GM19238 (cell line): ENCODE results near the gene LCN1.
"Not testable (repeated sequence)": the region's sequence is repeated elsewhere in the genome, so short reads cannot be mapped to it uniquely, and the experiment has no call there.

Experiments
- DNase-seq: peaks from one replicate; pipeline ENCODE4 v3.0.0; 2011; ENCODE audit warnings: low spot score; ENCODE audit not compliant: insufficient read length

LCN1 gene

DNA sequence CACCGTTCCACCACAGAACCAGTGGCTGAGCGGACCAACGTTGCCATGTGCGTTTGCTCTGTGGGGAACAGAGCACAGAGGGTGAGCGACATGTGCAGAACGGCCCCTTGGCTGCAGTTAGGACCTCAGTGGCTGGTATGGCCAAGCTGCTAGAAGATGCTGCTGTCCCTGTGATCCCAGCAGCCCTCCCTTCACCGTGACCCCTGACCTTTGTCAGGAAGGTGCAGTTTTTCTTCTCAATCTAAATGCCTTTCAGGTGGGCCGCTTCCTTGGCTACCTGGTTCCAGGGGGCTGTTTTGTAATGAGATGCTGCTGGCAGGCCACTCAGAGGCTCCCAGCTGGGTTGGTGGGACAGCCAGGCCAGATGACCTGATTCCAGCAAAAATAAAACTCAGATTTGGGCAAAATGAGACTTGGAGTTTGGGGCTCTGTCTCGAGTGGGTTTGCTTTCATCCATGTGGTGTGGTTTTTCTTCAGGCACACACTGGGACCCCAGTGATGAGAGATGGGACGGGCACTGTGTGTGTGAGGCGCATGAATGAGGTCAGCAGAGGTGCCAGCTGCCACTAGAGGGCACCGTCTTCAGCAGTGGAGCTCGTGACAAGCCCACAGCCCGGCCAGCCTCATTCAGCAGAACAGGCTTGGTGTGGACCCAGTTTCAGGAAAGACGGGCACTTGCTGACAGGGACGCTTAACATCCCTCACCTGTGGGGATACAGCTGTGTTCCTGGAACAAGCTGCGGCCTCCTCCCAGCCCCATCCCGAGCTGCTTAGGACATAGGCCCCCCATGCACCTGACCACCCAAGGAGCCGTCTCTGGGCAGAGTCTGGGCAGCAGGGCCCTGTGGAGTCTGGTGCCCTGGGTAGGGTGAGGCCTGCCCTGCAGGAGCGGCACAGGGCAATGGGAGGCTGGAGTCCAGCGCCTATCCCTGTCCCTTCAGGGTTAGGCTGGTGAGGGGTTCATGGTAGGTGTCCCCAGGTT lies 16.7 kb upstream of the LCN1 start:
- DNase-seq: peak; percentile 41

DNA sequence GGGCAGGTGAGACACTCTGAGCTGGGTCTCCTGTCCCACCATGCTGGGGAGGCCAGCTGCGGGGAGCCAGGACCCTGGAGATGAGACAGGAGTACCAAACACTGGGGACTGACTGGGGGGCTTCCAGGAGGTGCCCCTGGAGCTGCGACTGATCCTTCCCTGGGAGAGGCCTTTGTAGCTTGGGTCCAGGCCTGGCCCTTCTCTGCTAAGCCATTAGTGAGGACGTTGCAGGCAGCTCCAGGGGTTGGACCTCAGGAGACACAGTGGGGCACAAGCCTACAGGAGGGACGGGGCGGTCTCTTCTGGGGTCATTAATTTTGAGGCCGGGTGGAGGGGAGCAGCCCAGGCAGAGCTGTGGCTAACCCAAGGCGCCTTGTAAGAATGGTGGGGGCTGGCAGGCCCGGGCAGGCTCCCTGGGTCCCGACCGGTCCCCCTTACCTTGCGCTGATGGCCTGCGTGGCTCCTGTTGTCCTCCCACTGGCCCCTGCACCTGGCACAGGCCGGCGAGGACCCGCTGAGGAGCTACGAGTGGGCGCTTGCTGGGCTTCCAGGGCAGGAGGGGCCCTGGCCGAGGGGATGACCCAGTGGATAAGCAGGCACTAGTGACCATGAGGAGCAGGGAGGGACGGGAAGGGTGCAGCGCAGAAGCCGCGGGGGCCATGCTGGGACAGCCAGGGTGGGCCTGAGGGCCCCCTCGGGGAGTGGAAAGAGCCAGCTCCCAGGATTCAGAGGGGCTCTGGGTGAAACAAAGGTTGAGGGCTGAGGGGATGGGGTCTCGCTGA lies 15.6 kb upstream of the LCN1 start:
- no peak for DNase-seq

GRCh38 chr9:135506327-135507103 lies 14.7 kb upstream of the LCN1 start:
- DNase-seq: no peak

- DNase-seq: no peak
Observed at GRCh38 chr9:135507104-135508035, 13.9 kb upstream of the LCN1 start.

DNA sequence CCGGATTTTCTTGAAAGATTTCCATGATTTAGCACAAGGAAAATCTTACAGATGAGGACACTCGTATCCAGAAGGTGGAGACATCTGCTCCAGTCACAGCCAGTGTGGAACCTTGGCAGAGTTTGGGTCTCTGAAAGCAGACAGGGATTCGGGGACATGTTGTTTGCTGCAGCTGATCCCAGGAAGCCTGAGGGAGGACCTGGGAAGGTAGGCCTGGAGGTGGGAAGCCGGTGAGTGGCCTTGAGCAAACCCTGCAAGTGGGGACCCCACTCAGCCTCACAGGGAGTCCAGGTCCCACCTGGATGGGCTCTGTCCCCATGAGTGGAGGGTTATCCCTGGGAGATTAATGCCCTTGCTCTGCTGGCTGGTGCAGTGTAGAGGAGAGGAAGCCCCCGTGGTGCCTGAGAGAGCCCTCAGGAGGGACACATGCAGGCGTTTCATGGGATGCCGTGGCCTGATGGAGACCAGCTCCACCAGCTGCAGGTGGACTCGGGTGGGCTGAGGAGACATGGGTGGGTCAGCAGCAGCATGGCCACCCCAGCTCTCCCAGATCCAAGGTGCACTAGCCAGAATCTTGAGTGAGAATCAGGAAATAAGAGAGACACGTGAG lies 12.9 kb upstream of the LCN1 start:
- no peak for DNase-seq

GRCh38 chr9:135509458-135509857 lies 11.8 kb upstream of the LCN1 start:
- no peak for DNase-seq

DNA sequence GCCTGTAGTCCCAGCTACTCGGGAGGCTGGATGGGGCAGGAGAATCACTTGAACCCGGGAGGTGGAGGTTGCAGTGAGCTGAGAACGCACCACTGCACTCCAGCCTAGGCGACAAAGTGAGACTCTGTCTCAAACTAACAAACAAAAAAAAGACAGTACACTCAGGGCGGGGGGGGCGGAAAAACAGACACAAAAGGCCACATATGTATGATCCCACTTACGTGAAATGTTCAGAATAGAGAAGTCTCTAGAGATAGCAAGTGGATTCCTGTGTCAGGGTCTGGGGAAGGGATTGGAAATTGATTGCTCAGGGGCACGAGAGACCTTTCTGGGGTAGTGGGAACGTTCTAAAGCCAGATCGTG lies 9.0 kb upstream of the LCN1 start:
- DNase-seq: no peak

DNA sequence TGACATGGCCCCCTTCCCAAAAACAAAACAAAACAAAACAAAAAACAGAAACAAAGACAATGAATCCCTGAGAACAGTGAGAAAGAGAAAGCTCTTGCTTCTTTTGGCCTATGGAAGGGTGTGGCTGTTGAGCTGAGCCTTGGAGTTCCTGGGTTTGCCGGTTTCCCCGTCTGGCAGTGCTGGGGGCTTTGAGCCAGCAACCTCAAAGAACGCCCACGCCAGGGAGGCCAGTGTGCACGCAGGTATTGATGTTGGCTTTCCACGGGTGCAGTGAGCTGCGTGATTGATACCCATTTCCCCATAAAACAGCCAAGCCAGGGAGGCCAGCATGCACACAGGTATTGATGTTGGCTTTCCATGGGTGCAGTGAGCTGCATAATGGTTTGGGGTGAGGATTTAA lies 8.3 kb upstream of the LCN1 start:
- no peak for DNase-seq

- no peak for DNase-seq
Observed at GRCh38 chr9:135513351-135513846, 7.8 kb upstream of the LCN1 start.

DNA sequence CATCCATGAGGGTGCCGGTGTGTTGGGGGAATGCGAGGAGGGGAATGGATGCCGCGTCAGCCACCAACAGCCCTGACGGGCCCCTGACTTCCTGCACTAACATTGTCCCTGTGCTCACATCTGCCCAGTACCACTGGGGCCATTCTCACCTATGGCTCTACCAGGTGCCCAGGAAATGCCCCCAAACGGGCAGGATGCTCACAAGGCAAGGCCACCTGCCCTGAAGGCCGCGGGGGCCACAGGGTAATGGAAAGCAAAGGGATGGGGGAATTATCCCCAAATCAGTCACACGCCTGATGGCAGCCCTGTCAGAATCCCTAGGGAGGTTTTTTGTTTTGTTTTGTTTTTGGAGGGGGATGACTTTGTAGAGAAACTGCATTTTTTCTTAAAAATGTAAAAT lies 7.3 kb upstream of the LCN1 start:
- not testable (repeated sequence) for DNase-seq

DNA sequence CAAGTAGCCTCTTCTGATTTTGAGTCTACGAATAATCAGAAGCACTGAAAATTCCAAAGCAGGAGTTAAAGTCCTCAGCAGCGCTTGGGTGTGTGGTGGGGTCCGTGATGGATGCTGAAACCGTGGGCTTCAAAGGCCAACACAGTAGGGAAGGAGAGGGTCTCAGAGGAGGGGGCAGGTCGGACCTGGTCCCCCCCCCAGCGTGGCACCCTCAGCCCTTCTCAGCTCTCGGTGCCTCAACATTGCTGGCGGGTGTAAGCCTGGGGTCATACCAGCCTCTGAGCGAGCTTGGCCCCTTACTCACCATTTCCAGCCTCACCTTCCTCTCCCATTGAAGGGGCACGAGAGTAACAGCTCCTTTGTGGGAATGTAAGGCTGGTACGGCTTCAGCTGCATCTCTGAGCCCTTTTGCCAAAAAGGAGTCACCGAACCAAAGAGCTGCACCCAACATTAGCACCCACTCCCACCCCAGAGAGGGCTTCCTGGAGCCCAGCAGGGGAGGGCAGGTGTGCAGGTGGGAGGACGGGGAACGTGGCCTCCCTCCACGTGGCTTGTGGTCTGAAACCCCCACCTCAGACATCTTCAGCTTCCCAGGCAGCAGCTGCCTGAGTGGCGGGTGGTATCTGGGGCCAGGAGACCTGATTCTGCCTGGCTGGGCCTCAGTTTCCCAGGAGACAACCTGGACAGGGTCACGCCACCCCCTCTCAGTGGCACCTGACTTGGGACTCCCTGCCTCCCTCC lies 6.7 kb upstream of the LCN1 start:
- DNase-seq: no peak

- DNase-seq: no peak
Observed at GRCh38 chr9:135515083-135515951, 5.9 kb upstream of the LCN1 start.

DNA sequence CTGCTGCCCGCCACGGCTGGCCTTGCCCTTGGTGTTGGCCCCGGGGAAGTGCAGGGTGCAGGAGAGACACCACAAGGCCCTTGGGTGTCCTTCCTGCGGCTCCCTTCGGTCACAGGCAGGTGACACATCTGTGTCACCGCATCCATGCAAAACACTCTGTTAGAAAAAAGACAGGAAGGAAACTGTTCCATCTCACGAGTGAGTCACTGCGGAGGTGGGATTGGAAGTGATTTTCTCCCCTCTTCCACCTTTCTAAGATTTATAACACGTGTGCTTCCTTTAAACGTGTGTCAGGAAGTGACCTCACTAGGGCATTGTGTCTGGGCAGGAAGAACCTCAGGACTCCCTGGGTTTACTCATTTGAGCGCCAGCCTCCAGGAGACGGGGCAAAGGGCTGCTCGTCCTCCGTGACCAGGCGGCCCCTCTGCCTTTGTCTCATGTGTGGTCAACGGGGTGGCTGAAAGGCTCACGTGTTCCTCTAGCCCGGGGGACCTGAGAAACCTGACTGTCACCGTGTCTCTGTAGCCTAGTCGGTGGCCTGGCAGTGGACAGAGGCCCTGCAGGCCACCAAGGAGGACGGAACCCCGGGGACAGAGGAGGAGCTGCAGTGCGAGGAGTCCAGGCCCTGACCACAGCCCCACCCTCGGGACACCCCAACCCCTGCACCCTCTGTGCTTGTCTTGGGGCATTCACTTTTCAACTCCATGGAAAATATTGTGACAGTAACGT lies 4.9 kb upstream of the LCN1 start:
- DNase-seq: no peak

- DNase-seq: no peak
Observed at GRCh38 chr9:135517407-135517822, 3.8 kb upstream of the LCN1 start.

GRCh38 chr9:135519179-135519971 lies 1.9 kb upstream of the LCN1 start:
- no peak for DNase-seq

DNA sequence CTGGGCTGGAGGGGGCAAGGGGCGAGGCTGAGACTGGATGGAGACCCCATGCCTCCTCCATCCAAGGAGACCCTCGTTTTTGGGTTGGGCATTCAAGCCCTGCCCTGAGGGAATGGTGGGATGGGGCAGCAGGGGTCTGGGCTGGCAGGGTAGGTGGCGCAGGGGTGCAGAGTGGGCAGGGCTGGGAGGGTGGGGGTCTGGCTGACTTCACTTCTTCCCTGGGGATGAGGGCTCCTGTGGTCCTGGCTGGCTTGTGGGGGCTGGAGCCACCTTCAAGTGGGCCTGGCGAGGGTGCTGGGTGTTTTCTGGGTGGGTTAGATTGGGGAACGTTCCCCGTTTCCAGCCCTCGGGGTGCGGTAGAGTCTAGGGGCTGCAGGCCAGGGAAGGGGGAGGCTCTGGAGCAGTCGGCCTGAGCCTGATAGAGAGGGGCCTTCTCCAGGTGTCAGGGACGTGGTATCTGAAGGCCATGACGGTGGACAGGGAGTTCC lies 412 bp downstream of the LCN1 start:
- DNase-seq: no peak
